WTC11 (cell line): Measurements from ENCODE around the gene FAHD2A.

Experiments
- CTCF ChIP-seq: fragments of 200-600 bp; IDR thresholded peaks from 2 replicates; pipeline ENCODE4 v1.8.0; 2022; ENCODE audit warnings: antibody characterized with exemption
- FOXP4 ChIP-seq: sonication (generic); formaldehyde crosslinking; IDR thresholded peaks from 2 replicates; pipeline ENCODE4 v1.8.0; 2022; ENCODE audit warnings: mild to moderate bottlenecking, missing genetic modification reagents
- IRF2 ChIP-seq: sonication (generic); formaldehyde crosslinking; IDR thresholded peaks from 2 replicates; pipeline ENCODE4 v1.8.0; 2022; ENCODE audit warnings: low read depth, missing genetic modification reagents, borderline replicate concordance
- JUN ChIP-seq: sonication (generic); formaldehyde crosslinking; IDR thresholded peaks from 2 replicates; pipeline ENCODE4 v1.8.0; 2023; ENCODE audit warnings: mild to moderate bottlenecking, missing genetic modification reagents
- TCF7 ChIP-seq: sonication (generic); formaldehyde crosslinking; IDR thresholded peaks from 2 replicates; pipeline ENCODE4 v1.8.0; 2022; ENCODE audit warnings: mild to moderate bottlenecking, low read depth, missing genetic modification reagents, moderate library complexity
- USF1 ChIP-seq: sonication (generic); formaldehyde crosslinking; IDR thresholded peaks from 2 replicates; pipeline ENCODE4 v1.8.0; 2022; ENCODE audit warnings: mild to moderate bottlenecking, missing genetic modification reagents
- ZBTB21 ChIP-seq: sonication (generic); formaldehyde crosslinking; IDR thresholded peaks from 2 replicates; pipeline ENCODE4 v1.8.1; 2023; ENCODE audit warnings: mild to moderate bottlenecking, missing genetic modification reagents, borderline replicate concordance
- ZNF263 ChIP-seq: sonication (generic); formaldehyde crosslinking; IDR thresholded peaks from 2 replicates; pipeline ENCODE4 v1.8.1; 2022; ENCODE audit warnings: low read depth, mild to moderate bottlenecking, moderate library complexity, missing genetic modification reagents

DNA sequence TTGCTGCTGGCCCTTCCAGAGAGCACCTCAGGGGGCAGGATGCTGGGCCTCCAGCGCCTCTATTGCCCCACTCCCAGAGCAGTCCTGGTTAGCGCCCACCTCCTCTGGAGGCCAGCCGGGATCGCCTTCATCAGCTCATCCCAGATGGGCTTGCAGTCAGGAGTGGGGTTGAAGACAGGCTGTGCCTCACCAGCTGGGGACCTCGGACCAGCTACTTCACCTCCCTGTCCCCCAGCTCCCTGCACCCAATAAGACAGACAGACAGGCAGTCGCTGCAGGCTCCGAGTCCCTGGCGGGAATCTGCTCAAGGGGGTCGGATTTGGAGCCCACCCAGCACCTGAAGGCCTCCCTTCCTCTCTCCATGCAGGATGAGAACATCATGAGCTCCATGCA is 18.9 kb upstream of the FAHD2A start:
- no peak for TF ChIP-seq CTCF
- TF ChIP-seq USF1 (CRISPR knock-in tag): no peak
- no peak for TF ChIP-seq FOXP4 (CRISPR knock-in tag)
- TF ChIP-seq JUN (CRISPR knock-in tag): no peak
- TF ChIP-seq ZNF263 (CRISPR knock-in tag): no peak
- no peak for TF ChIP-seq IRF2
- TF ChIP-seq TCF7: no peak
- no peak for TF ChIP-seq ZBTB21 (CRISPR knock-in tag)
